ENCODE measurements around the gene SYT14.
"Not testable (repeated sequence)": the region's sequence is repeated elsewhere in the genome, so short reads cannot be mapped to it uniquely, and the experiment has no call there.

SYT14 gene

GRCh38 chr1:210025870-210026269, 87.9 kb downstream of the SYT14 start:
- DNase-seq (ENCODE audit: low read depth), result no peak
- no peak for TF ChIP-seq CTCF (IDR thresholded peaks at IDR 0.05; ENCODE audit: low read depth, low read length, missing control alignments)
- no peak overlapping the region for H3K4me3 ChIP-seq (ENCODE audit: low read depth, low read length)

- no peak overlapping the region for H3K4me3 ChIP-seq (ENCODE audit: low read depth, low read length)
- DNase-seq (ENCODE audit: low read depth), result no peak
- no peak for TF ChIP-seq CTCF (IDR thresholded peaks at IDR 0.05; ENCODE audit: low read depth, low read length, missing control alignments)
Measured at GRCh38 chr1:210027994-210028393, 90.0 kb downstream of the SYT14 start.

- no peak for DNase-seq (ENCODE audit: low read depth)
- TF ChIP-seq CTCF (IDR thresholded peaks at IDR 0.05; ENCODE audit: low read depth, low read length, missing control alignments), result no peak
- H3K4me3 ChIP-seq (ENCODE audit: low read depth, low read length), result no peak overlapping the region
Measured at GRCh38 chr1:210031473-210031872, 93.5 kb downstream of the SYT14 start.

GRCh38 chr1:210043058-210043457, 105.0 kb downstream of the SYT14 start:
- DNase-seq (ENCODE audit: low read depth), result no peak
- TF ChIP-seq CTCF (IDR thresholded peaks at IDR 0.05; ENCODE audit: low read depth, low read length, missing control alignments), result no peak
- H3K4me3 ChIP-seq (ENCODE audit: low read depth, low read length), result no peak overlapping the region

- TF ChIP-seq CTCF (IDR thresholded peaks at IDR 0.05; ENCODE audit: low read depth, low read length, missing control alignments), result no peak
Measured at GRCh38 chr1:210049616-210050015, 111.6 kb downstream of the SYT14 start.

GRCh38 chr1:210050491-210050890, 112.5 kb downstream of the SYT14 start:
- H3K4me3 ChIP-seq (ENCODE audit: low read depth, low read length); DNase-seq (ENCODE audit: low read depth): not testable (repeated sequence)

More at GRCh38 chr1:210049616-210050015, 111.6 kb downstream of the SYT14 start:
- no peak overlapping the region for H3K4me3 ChIP-seq (ENCODE audit: low read depth, low read length)
- DNase-seq (ENCODE audit: low read depth), result no peak

- no peak for TF ChIP-seq CTCF (IDR thresholded peaks at IDR 0.05; ENCODE audit: low read depth, low read length, missing control alignments)
- H3K4me3 ChIP-seq (ENCODE audit: low read depth, low read length), result no peak overlapping the region
- no peak for DNase-seq (ENCODE audit: low read depth)
Measured at GRCh38 chr1:210053126-210053525, 115.1 kb downstream of the SYT14 start.

- H3K4me3 ChIP-seq (ENCODE audit: low read depth, low read length), result no peak overlapping the region
- no peak for DNase-seq (ENCODE audit: low read depth)
- TF ChIP-seq CTCF (IDR thresholded peaks at IDR 0.05; ENCODE audit: low read depth, low read length, missing control alignments), result no peak
Measured at GRCh38 chr1:210057593-210057992, 119.6 kb downstream of the SYT14 start.

All from GM12864 (cell line).